ENCODE results near the gene PRKG1.

- TF ChIP-seq POLR2A (IDR thresholded peaks at IDR 0.05), result no peak
- TF ChIP-seq, protein P1, sequence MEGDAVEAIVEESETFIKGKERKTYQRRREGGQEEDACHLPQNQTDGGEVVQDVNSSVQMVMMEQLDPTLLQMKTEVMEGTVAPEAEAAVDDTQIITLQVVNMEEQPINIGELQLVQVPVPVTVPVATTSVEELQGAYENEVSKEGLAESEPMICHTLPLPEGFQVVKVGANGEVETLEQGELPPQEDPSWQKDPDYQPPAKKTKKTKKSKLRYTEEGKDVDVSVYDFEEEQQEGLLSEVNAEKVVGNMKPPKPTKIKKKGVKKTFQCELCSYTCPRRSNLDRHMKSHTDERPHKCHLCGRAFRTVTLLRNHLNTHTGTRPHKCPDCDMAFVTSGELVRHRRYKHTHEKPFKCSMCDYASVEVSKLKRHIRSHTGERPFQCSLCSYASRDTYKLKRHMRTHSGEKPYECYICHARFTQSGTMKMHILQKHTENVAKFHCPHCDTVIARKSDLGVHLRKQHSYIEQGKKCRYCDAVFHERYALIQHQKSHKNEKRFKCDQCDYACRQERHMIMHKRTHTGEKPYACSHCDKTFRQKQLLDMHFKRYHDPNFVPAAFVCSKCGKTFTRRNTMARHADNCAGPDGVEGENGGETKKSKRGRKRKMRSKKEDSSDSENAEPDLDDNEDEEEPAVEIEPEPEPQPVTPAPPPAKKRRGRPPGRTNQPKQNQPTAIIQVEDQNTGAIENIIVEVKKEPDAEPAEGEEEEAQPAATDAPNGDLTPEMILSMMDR (IDR thresholded peaks at IDR 0.05), result no peak
These were observed 741.4 kb downstream of the PRKG1 start for GRCh38 chr10:51815723-51816122.
